ENCODE data around the gene HMCN1.

- TF ChIP-seq CTCF (IDR thresholded peaks at IDR 0.05) (no peak), POLR2A (IDR thresholded peaks at IDR 0.05; ENCODE audit: low read depth) (no peak), EP300 (IDR thresholded peaks at IDR 0.05) (no peak), POLR2AphosphoS5 (IDR thresholded peaks at IDR 0.05) (no peak)
Observed at GRCh38 chr1:185920602-185921001, 186.4 kb downstream of the HMCN1 start.

Measured in esophagus muscularis mucosa (tissue), 4 donors.